22Rv1 (cell line): ENCODE measurements around the gene RNF166.

Experiments used
- H3K27ac ChIP-seq: fragments of 450-650 bp; 2 replicates; pipeline ENCODE4 v1.5.1; 2017
- CTCF ChIP-seq: fragments of 450-650 bp; IDR thresholded peaks from 2 replicates; pipeline ENCODE4 v1.5.1; 2017; ENCODE audit warnings: mild to moderate bottlenecking
- ZFX ChIP-seq: fragments of 450-650 bp; IDR thresholded peaks from 2 replicates; pipeline ENCODE4 v1.6.1; 2017; ENCODE audit warnings: antibody characterized with exemption, borderline replicate concordance

The RNF166 gene

GRCh38 chr16:88744577-88745521 lies 38.6 kb upstream of the RNF166 start:
- TF ChIP-seq CTCF (no peak), ZFX (no peak)
- 0 out of 2 replicates have a peak overlapping the region, but pooled peaks have one; percentile 22 for H3K27ac ChIP-seq

- TF ChIP-seq ZFX (no peak), CTCF (peak; percentile 93)
- H3K27ac ChIP-seq = peak overlapping the region; percentile 22; the same call in 1 of the 2 replicates
Observed at GRCh38 chr16:88743693-88744576, 37.7 kb upstream of the RNF166 start.

- TF ChIP-seq ZFX = no peak
- no peak for TF ChIP-seq CTCF
- H3K27ac ChIP-seq = 0 out of 2 replicates have a peak overlapping the region, but pooled peaks have one; percentile 22
Observed at GRCh38 chr16:88742896-88743605, 36.8 kb upstream of the RNF166 start.

- TF ChIP-seq ZFX (no peak), CTCF (no peak)
Observed at GRCh38 chr16:88741368-88741767, 35.2 kb upstream of the RNF166 start.

GRCh38 chr16:88740727-88741055 lies 34.5 kb upstream of the RNF166 start:
- TF ChIP-seq ZFX = no peak
- no peak for TF ChIP-seq CTCF
- no peak overlapping the region for H3K27ac ChIP-seq

More at GRCh38 chr16:88741368-88741767, 35.2 kb upstream of the RNF166 start:
- H3K27ac ChIP-seq = no peak overlapping the region

- H3K27ac ChIP-seq = no peak overlapping the region
- no peak for TF ChIP-seq ZFX
- TF ChIP-seq CTCF = no peak
Observed at GRCh38 chr16:88739977-88740726, 33.9 kb upstream of the RNF166 start.
